Activated T-cell treated with anti-CD3 and anti-CD28 coated beads, Interleukin-2, amount 50 U/mL, for 72 hours (primary cell): ENCODE results near the gene C21orf58. TPM values are rescaled to one million over a fixed set of nuclear protein-coding genes. Genes with fewer than 3 reads are reported as not detected.

Experiments
- ATAC-seq, 2 donors: fragments of 150-1000 bp; cut with Tn5 transposase; replicated peaks in 1 of 2; 2 replicates each; pipeline ENCODE4 v1.10.0; 2021; ENCODE audit warnings: moderate library complexity in 2 of 2, mild to moderate bottlenecking in 1 of 2
- DNase-seq, 2 donors: peaks; one replicate each; pipeline ENCODE4 v3.0.0; 2021 to 2022; ENCODE audit warnings: mixed read lengths in 1 of 2
- H3K27ac Mint-ChIP-seq: one replicate; pipeline ENCODE4 v1.8.0; 2022; ENCODE audit warnings: mild to moderate bottlenecking, moderate library complexity, mixed read lengths
- H3K27me3 Mint-ChIP-seq: one replicate; pipeline ENCODE4 v1.8.0; 2022; ENCODE audit warnings: low read depth, mixed read lengths
- H3K36me3 Mint-ChIP-seq, 2 donors: one replicate each; pipeline ENCODE4 v1.8.0; 2022; ENCODE audit warnings: mixed read lengths in 2 of 2, mild to moderate bottlenecking in 1 of 2; ENCODE audit not compliant: insufficient read depth in 2 of 2
- H3K4me1 Mint-ChIP-seq: one replicate; pipeline ENCODE4 v1.8.0; 2022; ENCODE audit warnings: low read depth, mixed read lengths
- H3K4me3 Mint-ChIP-seq, 2 donors: one replicate each; pipeline ENCODE4 v1.8.0; 2022; ENCODE audit warnings: mild to moderate bottlenecking in 2 of 2, mixed read lengths in 2 of 2, moderate library complexity in 2 of 2
- H3K9me3 Mint-ChIP-seq, 2 donors: one replicate each; pipeline ENCODE4 v1.8.0; 2022; ENCODE audit warnings: mixed read lengths in 2 of 2
- total RNA-seq, 2 donors: library from RNA; stranded (reverse); gene quantifications; one replicate each; pipeline ENCODE4 v1.2.3, GENCODE V29; 2022

C21orf58 gene
- total RNA-seq, 2 donors from 2014 or later, result 37.5 to 39.8 TPM

DNA sequence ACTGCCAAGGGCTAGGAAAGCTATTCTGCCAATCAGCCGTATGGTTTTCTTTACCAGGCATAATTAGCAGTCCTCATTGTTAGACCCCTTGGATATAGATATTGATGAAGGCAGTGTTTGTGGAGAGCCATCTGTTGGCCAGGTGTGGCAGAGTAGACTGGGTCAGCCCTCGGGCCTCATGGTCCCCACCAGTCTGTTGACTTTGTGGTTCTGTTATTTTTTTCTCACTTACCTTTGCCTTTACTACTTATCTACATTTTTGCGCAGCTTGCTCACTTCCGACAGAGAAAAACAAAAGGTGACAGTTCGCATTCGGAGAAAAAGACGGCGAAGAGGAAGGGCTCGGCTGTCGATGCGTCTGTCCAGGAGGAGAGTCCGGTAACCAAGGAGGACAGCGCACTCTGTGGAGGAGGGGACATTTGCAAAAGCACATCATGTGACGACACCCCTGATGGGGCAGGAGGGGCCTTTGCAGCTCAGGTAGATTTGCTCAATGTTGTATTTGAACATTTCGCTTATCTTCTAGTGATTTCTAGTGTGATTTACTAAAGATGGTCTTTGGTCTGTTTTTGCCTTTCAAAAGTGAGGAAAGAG lies 2.5 kb upstream of the C21orf58 start:
- no peak for ATAC-seq
- H3K4me3 Mint-ChIP-seq, result peak overlapping the region; percentile 19 to 34
- no peak for DNase-seq
- H3K4me1 Mint-ChIP-seq, result peaks cover 29% of the 10 kb centered on the region
- peaks cover 9 to 42% of the 10 kb centered on the region in 2 donors for H3K36me3 Mint-ChIP-seq
- H3K27me3 Mint-ChIP-seq, result no peaks in the 10 kb centered on the region
- H3K9me3 Mint-ChIP-seq, result no peaks in the 10 kb centered on the region
- peak overlapping the region; percentile 8 for H3K27ac Mint-ChIP-seq

DNA sequence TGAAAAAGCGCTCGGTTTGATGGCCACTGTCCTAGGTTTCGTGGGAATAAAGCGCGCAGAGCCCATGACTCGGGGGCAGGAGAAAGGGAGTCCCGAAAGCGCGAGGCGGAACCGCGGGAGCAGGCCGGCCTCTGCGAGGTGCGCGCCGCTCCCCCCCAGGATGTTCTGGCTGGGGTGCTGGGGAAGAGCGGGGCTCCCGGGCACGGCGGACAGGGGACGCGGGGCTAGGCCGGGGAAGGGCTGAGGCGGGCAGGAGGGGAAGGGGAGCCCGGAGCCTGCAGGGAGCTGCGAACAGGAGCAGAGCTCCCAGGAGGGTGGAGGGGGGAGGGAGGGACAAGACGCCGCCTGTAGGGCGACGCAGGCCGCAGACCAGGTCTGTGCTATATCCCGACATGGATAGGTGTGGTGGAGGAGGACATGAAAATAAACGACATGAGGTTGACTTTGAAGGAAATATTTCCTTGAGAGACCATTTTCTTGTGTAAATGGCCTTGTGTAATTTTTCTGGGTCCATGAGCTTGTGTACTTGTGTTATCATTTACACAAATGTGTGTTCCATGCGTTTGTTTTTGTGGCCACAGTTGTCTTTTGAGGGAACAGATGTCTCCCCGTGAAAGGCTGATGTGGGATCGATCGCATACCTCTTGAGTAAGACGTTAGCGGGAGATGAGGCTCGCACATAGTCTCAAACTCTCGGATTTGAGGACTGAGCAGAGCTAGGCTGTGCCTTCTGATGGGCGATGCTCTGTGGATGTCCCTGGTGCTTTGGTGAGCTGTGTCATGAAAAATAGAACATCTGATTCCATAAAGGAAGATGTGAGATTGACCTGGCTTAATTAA lies 1.6 kb upstream of the C21orf58 start:
- Mint-ChIP-seq H3K4me1 (peaks cover 38% of the 10 kb centered on the region), H3K9me3 (no peaks in the 10 kb centered on the region), H3K27ac (peak overlapping the region; percentile 41), H3K36me3 (peaks cover 9 to 40% of the 10 kb centered on the region in 2 donors), H3K4me3 (peak overlapping the region; percentile 89 to 98), H3K27me3 (no peaks in the 10 kb centered on the region)
- peak; percentile 54 to 57 for DNase-seq
- peak in 1 of 2 donors; percentile 16 for ATAC-seq

DNA sequence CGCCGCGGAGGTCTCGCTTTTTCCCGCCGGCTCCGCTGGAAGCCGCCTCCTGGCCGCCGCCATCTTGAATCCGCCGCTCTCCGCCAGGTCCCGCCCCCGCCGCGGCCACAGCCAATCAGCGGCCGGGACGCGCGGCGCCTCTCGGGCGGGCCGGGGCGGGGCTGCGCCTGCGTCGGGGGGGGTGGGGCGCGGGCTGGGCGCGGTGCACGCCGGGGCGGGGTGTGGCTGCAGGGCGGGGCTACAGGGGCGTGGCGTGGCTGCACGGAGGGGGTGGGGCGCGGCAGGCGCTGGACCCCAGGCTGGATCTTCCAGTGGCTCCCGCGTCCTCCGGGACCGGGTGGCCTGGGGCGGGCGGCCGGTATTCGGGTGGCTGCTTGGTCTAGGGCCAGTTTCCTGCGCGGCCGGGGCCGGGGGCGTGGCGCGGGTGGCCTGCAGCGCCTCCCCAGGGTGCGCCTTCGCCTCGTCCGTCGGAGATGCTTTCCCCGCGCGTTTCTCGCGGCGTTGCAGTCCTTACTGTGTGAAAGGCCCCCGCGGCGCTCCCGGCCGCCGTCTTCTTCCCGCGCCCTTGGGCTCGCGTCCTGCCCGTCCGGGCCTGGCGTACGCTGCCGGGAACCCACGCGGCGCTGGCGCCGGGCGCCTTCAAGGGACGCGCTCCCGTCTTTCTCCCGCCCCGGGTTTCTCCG lies 861 bp upstream of the C21orf58 start:
- peaks cover 9 to 40% of the 10 kb centered on the region in 2 donors for H3K36me3 Mint-ChIP-seq
- no peaks in the 10 kb centered on the region for H3K27me3 Mint-ChIP-seq
- H3K9me3 Mint-ChIP-seq, result no peaks in the 10 kb centered on the region
- ATAC-seq, result peak; percentile 79 to 81
- peak; percentile 88 to 92 for DNase-seq
- H3K4me1 Mint-ChIP-seq, result peaks cover 40% of the 10 kb centered on the region
- H3K27ac Mint-ChIP-seq, result no peak overlapping the region
- peak overlapping the region; percentile 89 to 98 for H3K4me3 Mint-ChIP-seq

DNA sequence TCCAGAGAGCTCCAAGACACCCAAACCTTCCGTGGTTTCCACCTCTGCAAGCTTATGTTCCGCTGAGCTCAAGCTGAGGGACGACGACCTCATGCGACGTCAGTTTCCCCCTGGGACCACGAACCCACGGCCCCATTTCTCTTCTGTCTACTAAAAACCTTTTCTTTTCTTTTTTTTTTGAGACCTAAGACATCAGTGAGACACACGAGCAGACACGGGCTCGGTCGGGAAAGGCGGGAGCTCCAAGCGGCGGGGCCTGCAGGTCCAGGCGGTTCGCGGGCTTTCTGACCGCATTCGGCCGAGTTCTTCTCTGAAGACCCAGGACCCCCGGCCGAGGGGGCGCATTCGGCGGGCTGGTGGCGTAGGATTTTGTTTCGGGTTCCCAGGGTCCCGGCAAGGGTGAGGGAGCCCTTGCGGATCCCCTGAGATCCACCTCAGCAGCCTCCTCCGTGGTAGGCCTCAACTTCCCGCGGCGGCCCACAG lies 402 bp downstream of the C21orf58 start:
- DNase-seq, result no peak

DNA sequence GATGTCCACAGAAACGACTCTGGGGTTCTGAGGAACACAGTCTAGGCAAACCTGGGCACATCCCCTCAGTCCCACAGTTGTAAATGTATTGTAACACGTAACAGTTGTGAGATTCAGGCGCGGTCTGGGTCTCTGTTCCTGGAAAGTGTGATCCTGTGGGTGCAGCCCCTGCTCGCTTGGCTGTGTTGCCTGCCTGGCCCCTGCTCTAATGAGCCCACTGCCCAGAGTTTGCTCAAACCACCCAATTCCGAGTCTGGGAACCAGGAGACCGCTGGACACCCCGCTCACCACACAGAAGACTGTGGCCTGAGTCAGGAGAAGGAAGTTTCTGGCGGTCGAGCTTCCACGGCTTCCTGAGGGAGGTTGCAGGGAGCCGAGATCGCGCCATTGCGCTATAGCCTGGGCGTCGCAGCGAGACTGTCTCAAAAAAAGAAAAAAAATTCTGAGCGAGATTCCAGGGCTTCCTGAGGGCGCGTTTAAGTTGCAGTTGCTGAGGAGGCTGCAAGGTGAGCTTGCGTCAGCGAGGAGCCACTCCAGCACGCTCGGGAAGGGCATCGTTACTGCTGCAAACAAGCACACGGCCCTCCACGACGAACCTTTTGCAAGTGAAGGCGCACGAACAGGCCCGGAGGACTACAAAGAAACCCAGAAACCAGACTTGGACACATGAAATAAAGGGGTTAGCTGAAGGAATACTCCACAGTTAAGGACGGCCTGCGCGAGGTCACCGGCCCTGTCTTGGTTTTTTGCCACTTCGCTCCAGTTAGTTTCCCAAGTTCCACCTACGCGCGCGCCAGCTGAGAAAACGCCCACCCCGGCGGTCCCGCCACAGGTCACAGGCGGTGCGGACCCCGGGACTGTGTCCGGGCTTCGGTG lies 1.1 kb downstream of the C21orf58 start:
- peaks cover 40% of the 10 kb centered on the region for H3K4me1 Mint-ChIP-seq
- peak overlapping the region; percentile 89 to 98 for H3K4me3 Mint-ChIP-seq
- H3K27ac Mint-ChIP-seq, result peak overlapping the region; percentile 89
- no peaks in the 10 kb centered on the region for H3K27me3 Mint-ChIP-seq
- H3K36me3 Mint-ChIP-seq, result peaks cover 9 to 29% of the 10 kb centered on the region in 2 donors
- H3K9me3 Mint-ChIP-seq, result no peaks in the 10 kb centered on the region
- DNase-seq (peak; percentile 24 to 25), ATAC-seq (no peak)

More for the DNA sequence above, 402 bp downstream of the C21orf58 start:
- Mint-ChIP-seq H3K4me3 (peak overlapping the region; percentile 89 to 98), H3K27ac (peak overlapping the region; percentile 89), H3K27me3 (no peaks in the 10 kb centered on the region), H3K36me3 (peaks cover 9 to 31% of the 10 kb centered on the region in 2 donors), H3K4me1 (peaks cover 40% of the 10 kb centered on the region), H3K9me3 (no peaks in the 10 kb centered on the region)
- ATAC-seq, result no peak

DNA sequence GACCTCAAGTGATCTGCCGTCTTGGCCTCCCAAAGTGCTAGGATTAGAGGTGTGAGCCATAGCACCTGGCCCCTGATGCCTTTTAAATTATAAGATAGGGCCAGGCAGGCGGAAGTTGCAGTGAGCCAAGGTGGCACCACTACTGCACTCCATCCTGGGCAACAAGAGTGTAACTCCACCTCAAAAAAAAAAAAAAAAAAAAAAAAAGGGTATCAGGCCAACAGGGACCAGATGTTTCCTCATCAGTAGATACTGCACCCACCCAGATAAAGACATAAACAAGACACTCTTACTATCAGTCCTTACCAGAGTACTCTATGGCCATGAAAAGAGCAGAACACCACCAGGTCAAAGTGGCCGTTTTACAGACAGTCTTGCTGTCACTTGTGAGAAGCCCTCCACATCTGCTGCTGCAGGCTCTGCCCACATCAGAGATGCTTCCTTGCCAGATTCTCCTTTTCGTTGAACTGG lies 3.3 kb downstream of the C21orf58 start:
- peaks cover 10 to 21% of the 10 kb centered on the region in 2 donors for H3K36me3 Mint-ChIP-seq
- H3K27me3 Mint-ChIP-seq, result no peaks in the 10 kb centered on the region
- DNase-seq (no peak), ATAC-seq (no peak)
- peak overlapping the region; percentile 53 to 98 for H3K4me3 Mint-ChIP-seq
- no peak overlapping the region for H3K27ac Mint-ChIP-seq
- H3K4me1 Mint-ChIP-seq, result peaks cover 23% of the 10 kb centered on the region
- H3K9me3 Mint-ChIP-seq, result no peaks in the 10 kb centered on the region

DNA sequence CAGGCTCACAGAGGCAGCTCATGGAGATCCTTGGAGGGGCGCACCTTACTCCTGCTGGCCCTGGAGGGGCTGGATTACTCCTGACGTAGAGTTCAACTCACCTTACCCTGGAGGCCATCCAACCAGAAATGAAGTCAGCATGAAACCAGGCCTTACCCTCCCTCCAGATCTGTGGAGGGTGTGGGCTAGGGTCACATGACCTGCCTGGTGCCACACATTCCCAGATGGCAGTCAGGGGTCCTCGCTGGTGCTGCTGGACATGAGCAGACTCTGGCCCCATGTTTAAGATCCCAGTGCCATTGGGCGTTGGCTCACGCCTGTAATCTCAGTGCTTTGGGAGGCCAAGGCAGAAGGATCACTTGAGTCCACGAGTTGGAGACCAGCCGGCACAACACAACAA lies 4.5 kb downstream of the C21orf58 start:
- H3K4me3 Mint-ChIP-seq, result no peak overlapping the region

DNA sequence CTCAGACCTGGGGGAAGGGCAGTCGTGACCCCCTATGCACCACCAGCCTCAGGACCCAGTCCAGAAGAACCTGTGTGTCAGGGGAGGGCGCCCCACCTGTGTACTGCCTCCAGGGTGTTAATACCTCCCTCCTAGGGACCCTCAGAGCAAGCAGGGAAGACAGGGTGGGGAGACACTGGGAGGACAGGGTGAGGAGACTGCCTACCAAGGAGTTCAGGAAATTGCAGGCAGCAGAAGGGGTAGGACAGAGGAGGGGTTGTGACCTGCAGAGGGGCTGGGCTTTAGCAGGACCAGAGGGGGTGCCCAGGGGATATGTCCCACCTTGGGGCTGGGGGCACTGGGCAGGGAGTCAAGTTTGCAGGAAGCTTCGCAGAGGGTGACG lies 5.2 kb downstream of the C21orf58 start:
- no peaks in the 10 kb centered on the region for H3K9me3 Mint-ChIP-seq
- no peak for ATAC-seq

More for the DNA sequence above, 4.5 kb downstream of the C21orf58 start:
- H3K36me3 Mint-ChIP-seq, result peaks cover 10 to 21% of the 10 kb centered on the region in 2 donors
- H3K27me3 Mint-ChIP-seq, result no peaks in the 10 kb centered on the region
- no peak overlapping the region for H3K27ac Mint-ChIP-seq
- DNase-seq (no peak), ATAC-seq (no peak)
- H3K4me1 Mint-ChIP-seq, result peaks cover 21% of the 10 kb centered on the region
- no peaks in the 10 kb centered on the region for H3K9me3 Mint-ChIP-seq

DNA sequence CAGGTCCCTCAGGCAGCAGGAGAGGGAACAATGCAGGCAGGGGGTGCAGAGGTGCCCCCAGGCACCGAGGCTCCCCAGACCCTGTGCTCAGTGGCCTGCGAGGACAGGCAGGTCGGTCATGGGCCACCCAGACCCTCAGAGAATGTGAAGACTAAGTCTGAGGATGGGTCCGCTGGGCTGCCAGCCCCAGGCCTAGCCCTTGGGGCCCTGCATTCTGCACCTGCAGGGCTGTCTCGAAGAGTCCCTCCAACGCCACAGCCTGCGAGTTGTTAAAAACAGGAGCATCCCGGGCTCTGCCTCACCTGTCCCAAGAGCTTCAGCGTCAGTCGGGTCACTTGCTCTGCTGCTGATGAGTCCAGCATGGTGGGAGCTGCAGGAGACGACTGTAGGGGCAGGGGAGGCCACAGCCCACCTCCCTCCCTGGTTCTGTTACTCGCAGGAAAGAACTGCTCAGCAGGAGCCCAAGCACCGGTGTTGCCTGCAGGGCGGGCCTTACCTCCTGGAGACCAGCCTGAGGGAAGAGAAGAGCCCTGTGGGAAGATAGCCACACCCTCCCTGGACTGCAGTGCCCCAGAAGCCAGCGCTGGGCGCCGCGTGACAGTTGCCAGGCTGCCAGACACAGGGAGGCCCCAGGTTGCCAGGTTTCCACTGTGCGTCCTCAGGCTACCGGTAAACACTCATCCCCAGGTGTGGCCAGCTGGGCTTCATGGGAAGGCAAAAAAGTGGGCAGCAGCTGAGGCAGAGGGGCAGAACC lies 5.8 kb downstream of the C21orf58 start:
- DNase-seq (no peak), ATAC-seq (no peak)
- no peak overlapping the region for H3K27ac Mint-ChIP-seq
- H3K4me1 Mint-ChIP-seq, result peaks cover 21% of the 10 kb centered on the region
- H3K36me3 Mint-ChIP-seq, result peaks cover 10 to 15% of the 10 kb centered on the region in 2 donors
- H3K27me3 Mint-ChIP-seq, result no peaks in the 10 kb centered on the region
- no peak overlapping the region for H3K4me3 Mint-ChIP-seq
- H3K9me3 Mint-ChIP-seq, result no peaks in the 10 kb centered on the region

More for the DNA sequence above, 5.2 kb downstream of the C21orf58 start:
- no peak overlapping the region for H3K27ac Mint-ChIP-seq
- peaks cover 21% of the 10 kb centered on the region for H3K4me1 Mint-ChIP-seq
- DNase-seq, result no peak
- H3K36me3 Mint-ChIP-seq, result peaks cover 10 to 19% of the 10 kb centered on the region in 2 donors
- H3K4me3 Mint-ChIP-seq, result no peak overlapping the region
- H3K27me3 Mint-ChIP-seq, result no peaks in the 10 kb centered on the region

DNA sequence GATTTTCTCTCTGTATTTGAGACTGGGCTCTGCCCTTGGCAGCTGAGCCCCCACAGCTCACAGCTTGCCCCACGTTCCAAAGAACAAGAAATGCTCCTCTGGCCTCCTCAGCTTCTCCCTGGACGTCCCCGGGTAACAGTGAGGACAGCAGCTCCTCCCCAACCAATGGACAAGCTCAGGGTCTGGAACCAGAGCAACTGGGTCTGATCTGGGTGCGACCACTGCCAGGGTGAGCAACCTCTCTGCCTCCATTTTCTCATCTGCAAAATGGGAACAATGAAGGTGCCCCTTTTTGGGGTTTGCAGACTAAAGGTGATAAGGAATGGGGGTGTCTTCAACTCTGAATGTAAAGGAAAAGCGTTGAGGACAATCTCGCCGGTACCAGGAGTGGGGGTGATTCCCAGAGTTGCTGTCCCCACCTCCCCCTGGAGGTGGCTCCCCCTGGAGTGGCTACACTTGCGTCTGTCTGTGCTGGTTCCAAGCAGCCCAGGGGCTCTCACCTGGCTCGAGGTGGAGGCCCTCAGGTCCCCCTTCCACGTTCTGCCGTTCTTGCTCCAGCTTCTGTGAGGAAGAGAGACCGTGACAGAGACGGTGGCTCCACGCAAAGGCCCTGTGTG lies 6.9 kb downstream of the C21orf58 start:
- Mint-ChIP-seq H3K9me3 (no peaks in the 10 kb centered on the region), H3K4me3 (no peak overlapping the region), H3K36me3 (peaks cover 6 to 11% of the 10 kb centered on the region in 2 donors), H3K27ac (no peak overlapping the region), H3K27me3 (no peaks in the 10 kb centered on the region), H3K4me1 (peaks cover 17% of the 10 kb centered on the region)
- DNase-seq, result no peak
- ATAC-seq, result no peak

DNA sequence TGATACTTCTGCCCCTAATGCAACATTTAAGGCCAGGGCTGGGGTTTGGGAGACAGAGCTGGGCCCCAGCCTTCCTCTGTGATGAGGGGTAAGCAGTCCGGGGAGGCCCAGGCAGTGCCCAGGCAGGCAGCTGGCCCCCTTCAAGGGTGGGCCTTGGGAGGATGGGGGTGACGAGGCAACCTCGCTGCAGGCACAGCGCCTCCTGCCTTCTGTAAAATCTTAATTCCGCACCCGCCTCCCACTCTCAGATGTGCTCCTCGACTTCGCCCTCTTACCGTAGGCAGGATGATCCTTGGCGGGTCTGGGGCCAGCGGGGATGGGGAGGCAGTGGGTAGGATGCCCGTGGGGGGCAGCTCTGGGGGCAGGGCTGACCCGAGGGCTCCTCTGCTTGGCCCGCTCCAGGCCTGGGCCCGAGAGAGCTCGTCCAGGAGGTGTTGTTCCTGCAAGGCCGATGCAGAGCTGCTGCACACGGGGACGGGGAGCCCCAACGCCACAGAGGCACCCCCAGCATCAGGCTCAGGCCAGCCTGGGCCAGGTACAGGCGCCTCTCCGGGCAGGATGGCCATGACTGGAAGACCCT lies 9.1 kb downstream of the C21orf58 start:
- H3K36me3 Mint-ChIP-seq, result peaks cover 7 to 9% of the 10 kb centered on the region in 2 donors
- H3K27me3 Mint-ChIP-seq, result no peaks in the 10 kb centered on the region
- no peak overlapping the region for H3K4me3 Mint-ChIP-seq
- H3K9me3 Mint-ChIP-seq, result no peaks in the 10 kb centered on the region
- no peak overlapping the region for H3K27ac Mint-ChIP-seq
- DNase-seq (no peak), ATAC-seq (no peak)
- H3K4me1 Mint-ChIP-seq, result no peaks in the 10 kb centered on the region
